ENCODE results near the gene GMEB2.
"Not testable (repeated sequence)": the region's sequence is repeated elsewhere in the genome, so short reads cannot be mapped to it uniquely, and the experiment has no call there.

Gene GMEB2

DNA sequence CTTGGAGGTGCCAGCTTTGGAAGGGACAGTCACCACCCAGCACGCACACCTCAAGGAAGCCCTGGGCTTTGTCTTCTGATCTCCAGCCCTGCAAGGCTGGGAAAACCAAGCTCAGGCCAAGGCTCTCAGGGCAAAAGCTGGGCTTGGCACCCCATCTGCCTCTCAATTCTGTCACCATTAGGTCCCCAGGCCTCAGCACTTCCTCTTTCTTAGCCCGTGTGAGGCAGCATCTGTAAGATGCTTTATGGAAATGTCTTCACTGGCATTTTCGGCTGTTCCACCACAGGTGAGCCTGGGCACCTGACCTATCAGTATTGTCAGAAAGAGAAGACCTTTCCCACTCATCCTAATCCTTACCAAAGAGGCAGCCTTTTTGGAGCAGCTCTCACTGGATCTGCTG lies 24.6 kb downstream of the GMEB2 start:
- TF ChIP-seq, protein P1, sequence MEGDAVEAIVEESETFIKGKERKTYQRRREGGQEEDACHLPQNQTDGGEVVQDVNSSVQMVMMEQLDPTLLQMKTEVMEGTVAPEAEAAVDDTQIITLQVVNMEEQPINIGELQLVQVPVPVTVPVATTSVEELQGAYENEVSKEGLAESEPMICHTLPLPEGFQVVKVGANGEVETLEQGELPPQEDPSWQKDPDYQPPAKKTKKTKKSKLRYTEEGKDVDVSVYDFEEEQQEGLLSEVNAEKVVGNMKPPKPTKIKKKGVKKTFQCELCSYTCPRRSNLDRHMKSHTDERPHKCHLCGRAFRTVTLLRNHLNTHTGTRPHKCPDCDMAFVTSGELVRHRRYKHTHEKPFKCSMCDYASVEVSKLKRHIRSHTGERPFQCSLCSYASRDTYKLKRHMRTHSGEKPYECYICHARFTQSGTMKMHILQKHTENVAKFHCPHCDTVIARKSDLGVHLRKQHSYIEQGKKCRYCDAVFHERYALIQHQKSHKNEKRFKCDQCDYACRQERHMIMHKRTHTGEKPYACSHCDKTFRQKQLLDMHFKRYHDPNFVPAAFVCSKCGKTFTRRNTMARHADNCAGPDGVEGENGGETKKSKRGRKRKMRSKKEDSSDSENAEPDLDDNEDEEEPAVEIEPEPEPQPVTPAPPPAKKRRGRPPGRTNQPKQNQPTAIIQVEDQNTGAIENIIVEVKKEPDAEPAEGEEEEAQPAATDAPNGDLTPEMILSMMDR (IDR thresholded peaks at IDR 0.05; ENCODE audit: control extremely low read depth, extremely low read depth, low read depth, missing control alignments), result no peak
- ChIA-PET CTCF (interaction anchor here (1.1 to 1.6 kb wide), 4 partner anchors 14 to 262 kb away, joined by 3 to 7 read pairs (median 4); partner anchors contain the start of gene TPD52L2), POLR2A (no interaction called here)
- no peak for DNase-seq (ENCODE audit: extremely low spot score)

DNA sequence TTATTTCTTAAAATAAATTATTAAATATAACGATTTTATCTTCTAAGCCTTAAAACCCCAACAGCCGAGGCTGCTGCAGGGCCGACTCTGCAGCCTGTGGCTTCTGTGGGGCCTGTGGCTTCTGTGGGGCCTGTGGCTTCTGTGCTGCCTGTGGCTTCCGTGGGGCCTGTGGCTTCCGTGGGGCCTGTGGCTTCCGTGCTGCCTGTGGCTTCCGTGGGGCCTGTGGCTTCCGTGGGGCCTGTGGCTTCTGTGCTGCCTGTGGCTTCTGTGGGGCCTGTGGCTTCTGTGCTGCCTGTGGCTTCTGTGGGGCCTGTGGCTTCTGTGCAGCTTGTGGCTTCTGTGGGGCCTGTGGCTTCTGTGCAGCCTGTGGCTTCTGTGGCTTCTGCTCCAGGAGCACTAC lies 25.2 kb downstream of the GMEB2 start:
- CTCF ChIA-PET, result interaction anchor here (1.6 kb wide), 1 partner anchor 20 kb away, joined by 7 read pairs; no protein-coding TSS in a partner anchor
- POLR2A ChIA-PET; DNase-seq (ENCODE audit: extremely low spot score): not testable (repeated sequence)

DNA sequence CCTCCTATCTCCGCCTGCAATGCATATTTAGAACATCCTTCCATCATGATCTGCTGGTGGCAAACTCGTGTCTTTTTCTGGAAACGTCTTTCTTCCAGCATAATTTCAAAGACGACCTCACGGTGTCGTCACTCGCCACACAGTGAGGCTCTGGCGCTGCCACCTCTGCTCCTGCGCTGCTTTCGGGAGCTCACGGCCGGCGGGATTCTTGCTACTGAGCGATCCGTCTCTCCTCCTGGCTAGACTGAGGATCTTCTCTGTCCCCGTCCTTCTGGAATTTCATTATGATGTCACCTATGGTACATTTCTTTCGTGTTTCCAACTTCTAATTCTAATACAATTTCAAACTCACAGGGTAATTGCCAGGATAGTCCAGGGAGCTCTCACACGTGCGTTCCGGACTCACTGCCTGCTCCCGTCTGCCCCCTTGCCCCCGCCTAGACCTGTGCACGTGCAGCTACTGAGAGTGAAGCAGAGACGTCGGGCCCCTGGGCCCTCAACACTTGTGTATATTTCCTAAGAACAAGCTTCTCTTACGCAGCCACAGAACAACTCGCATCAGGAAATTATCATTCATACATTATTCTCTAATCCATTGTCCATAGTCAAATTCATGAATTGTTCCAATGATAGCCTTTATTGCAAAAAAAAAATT lies 27.4 kb downstream of the GMEB2 start:
- POLR2A ChIA-PET, result interaction anchor here (0.6 kb wide), 1 partner anchor 148 kb away, joined by 3 read pairs; no protein-coding TSS in a partner anchor
- TF ChIP-seq, protein P1 (IDR thresholded peaks at IDR 0.05; ENCODE audit: control extremely low read depth, extremely low read depth, low read depth, missing control alignments), result no peak
- CTCF ChIA-PET, result interaction anchor here (1.1 kb wide), 1 partner anchor 43 kb away, joined by 3 read pairs; no protein-coding TSS in a partner anchor
- DNase-seq (ENCODE audit: extremely low spot score), result no peak

DNA sequence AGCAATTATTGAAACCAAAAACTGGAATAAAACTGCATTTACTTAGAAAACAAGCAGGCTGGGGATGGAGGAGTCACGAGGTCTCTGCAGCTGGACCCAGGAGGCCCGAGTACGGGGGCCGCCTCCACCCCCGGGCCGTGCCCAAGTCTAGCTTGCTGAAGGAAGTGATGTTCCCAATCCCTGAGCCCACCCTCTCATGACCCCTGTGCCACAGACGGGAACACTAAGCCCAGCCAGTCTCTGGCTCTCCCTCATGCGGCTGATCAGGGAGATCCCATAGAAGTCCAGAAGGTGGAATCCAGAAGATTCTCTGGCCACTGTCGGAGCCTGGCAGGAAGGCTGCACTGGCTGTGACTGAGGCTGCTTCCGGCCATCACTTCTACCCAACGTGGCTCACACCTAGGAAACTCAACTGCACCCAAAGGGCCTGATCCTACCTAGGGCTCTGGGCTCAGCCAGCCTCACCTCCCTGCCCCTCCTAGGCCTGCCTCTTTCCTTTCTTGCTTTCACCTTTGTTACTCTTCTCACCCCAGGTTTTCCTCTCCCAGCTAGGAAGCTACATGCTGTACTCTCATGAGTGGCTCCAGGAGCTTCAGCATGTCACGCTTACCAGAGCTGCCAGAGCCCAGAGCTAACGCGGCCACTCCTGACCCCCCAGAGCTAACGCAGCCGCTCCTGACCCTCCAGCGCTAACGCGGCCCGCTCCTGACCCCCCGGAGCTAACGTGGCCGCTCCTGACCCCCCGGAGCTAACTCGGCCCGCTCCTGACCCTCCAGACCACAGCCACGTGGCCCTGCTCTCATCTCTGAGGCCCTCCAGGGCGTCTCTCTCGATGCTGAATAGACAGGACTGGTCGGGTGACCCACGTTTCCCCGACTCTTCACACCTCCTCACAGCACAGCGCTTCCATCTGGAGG lies 28.2 kb downstream of the GMEB2 start:
- ChIA-PET CTCF (interaction anchor here (0.8 to 1.1 kb wide), 3 partner anchors 10 to 43 kb away, joined by 3 read pairs; no protein-coding TSS in a partner anchor), POLR2A (interaction anchor here (0.6 kb wide), 1 partner anchor 147 kb away, joined by 3 read pairs; no protein-coding TSS in a partner anchor)
- TF ChIP-seq, protein P1 (IDR thresholded peaks at IDR 0.05; ENCODE audit: control extremely low read depth, extremely low read depth, low read depth, missing control alignments), result no peak
- no peak for DNase-seq (ENCODE audit: extremely low spot score)

DNA sequence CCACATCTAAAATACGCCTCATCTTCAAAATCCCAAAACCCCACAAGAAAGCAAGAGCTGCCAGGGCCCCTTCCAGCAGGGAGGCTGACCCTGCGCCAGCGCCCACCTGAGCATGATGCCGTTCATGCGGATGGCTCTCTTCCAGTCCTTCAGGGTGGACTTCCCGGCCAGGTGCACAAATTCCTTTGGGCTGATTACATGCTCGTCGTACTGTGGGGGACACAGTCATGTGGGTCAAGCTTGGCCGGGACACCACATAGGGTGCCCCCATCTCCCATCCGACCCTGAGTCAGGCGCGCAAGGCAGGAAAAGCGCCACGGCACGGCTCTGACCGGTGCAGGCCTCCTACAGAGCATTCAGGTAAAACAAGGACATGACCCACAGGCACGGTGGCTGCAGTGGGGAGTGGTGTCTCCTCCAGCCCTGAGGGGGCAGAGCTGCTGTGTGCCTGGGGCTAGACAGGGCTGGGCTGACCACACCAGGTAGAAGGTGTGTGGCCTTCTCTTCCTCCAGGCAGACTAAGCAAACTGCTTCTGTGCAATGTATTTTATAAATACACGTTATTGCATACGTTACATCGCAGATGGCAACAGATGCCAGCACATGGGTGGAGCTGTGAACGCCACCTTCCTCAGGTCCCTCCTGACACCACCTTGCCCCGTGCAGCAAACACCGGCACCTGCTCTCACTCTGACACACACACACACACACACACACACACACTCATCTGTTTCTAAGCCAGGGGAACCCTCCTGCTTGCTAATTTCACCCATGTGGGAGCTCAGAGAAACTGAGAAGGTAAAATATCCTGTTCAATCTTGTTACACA lies 29.0 kb downstream of the GMEB2 start:
- ChIA-PET CTCF (interaction anchor here (0.8 kb wide), 2 partner anchors 9 to 44 kb away, joined by 3 read pairs; no protein-coding TSS in a partner anchor), POLR2A (no interaction called here)
- no peak for DNase-seq (ENCODE audit: extremely low spot score)
- TF ChIP-seq, protein P1 (IDR thresholded peaks at IDR 0.05; ENCODE audit: control extremely low read depth, extremely low read depth, low read depth, missing control alignments), result no peak

DNA sequence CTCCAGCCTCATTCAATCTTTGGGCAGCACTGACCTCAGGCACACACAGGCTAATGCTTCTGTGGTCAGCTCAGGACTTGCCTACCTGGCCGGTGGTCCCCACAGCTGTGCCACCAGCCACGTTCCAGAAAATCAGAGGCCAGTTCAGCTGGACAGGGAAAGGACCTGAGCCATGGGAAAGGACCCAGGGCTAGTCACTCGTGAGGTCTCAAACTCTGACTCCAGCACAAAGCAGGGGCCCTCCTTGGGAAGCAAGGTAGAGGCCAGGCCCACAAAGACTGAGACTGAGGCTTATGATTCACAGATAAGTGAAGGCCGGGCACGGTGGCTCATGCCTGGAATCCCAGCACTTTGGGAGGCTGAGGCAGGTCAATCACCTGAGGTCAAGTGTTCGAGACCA lies 30.5 kb downstream of the GMEB2 start:
- ChIA-PET CTCF (interaction anchor here (1.6 kb wide), 2 partner anchors 17 to 59 kb away, joined by 3 read pairs; no protein-coding TSS in a partner anchor), POLR2A (no interaction called here)
- DNase-seq (ENCODE audit: extremely low spot score), result no peak
- TF ChIP-seq, protein P1 (IDR thresholded peaks at IDR 0.05; ENCODE audit: control extremely low read depth, extremely low read depth, low read depth, missing control alignments), result no peak
